ENCODE results near the gene RARA.

RARA gene

DNA sequence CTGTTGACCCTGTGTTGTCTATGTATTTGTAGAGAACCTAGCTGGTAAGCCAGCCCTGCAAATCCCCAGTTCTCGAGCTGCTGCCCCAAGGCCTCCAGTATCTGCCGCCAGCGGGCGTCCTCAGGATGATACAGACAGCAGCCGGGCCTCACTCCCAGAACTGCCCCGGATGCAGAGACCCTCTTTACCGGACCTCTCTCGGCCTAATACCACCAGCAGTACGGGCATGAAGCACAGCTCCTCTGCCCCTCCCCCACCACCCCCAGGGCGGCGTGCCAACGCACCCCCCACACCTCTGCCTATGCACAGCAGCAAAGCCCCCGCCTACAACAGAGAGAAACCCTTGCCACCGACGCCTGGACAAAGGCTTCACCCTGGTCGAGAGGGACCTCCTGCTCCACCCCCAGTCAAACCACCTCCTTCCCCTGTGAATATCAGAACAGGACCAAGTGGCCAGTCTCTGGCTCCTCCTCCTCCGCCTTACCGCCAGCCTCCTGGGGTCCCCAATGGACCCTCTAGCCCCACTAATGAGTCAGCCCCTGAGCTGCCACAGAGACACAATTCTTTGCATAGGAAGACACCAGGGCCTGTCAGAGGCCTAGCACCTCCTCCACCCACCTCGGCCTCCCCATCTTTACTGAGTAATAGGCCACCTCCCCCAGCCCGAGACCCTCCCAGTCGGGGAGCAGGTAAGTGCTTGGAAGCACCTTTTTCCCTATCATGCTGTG lies 44.4 kb upstream of the RARA start:
- Histone ChIP-seq H3K27ac (ENCODE audit: low read length) (no peak overlapping the region), H2AFZ (ENCODE audit: low read depth, low read length) (no peak overlapping the region), H3K9me3 (ENCODE audit: insufficient read depth, low read length, severe bottlenecking) (no peaks in the 10 kb centered on the region), H3K4me1 (ENCODE audit: insufficient read depth, low read length) (no peaks in the 10 kb centered on the region), H3K4me3 (ENCODE audit: low read depth in 1 of 2, low read length in 2 of 2) (no peak overlapping the region), H4K20me1 (ENCODE audit: insufficient read depth, low read length) (no peaks in the 10 kb centered on the region), H3K36me3 (ENCODE audit: insufficient read depth, low read length) (peaks cover 76% of the 10 kb centered on the region), H3K4me2 (ENCODE audit: insufficient read depth, low read length) (no peak overlapping the region), H3K79me2 (ENCODE audit: insufficient read depth, low read length) (no peaks in the 10 kb centered on the region), H3K9ac (ENCODE audit: low read depth, low read length) (no peak overlapping the region), H3K27me3 (ENCODE audit: insufficient read depth, low read length, poor library complexity) (no peaks in the 10 kb centered on the region)
- ATAC-seq (ENCODE audit: insufficient read depth, low read depth) (no peak), DNase-seq (no peak)
- TF ChIP-seq EZH2 (IDR thresholded peaks at IDR 0.05; ENCODE audit: borderline replicate concordance, low read depth, low read length, severe bottlenecking) = no peak
- TF ChIP-seq, protein P1, sequence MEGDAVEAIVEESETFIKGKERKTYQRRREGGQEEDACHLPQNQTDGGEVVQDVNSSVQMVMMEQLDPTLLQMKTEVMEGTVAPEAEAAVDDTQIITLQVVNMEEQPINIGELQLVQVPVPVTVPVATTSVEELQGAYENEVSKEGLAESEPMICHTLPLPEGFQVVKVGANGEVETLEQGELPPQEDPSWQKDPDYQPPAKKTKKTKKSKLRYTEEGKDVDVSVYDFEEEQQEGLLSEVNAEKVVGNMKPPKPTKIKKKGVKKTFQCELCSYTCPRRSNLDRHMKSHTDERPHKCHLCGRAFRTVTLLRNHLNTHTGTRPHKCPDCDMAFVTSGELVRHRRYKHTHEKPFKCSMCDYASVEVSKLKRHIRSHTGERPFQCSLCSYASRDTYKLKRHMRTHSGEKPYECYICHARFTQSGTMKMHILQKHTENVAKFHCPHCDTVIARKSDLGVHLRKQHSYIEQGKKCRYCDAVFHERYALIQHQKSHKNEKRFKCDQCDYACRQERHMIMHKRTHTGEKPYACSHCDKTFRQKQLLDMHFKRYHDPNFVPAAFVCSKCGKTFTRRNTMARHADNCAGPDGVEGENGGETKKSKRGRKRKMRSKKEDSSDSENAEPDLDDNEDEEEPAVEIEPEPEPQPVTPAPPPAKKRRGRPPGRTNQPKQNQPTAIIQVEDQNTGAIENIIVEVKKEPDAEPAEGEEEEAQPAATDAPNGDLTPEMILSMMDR (IDR thresholded peaks at IDR 0.05; ENCODE audit: borderline replicate concordance, extremely low read depth, low read length, poor library complexity, severe bottlenecking) = no peak

DNA sequence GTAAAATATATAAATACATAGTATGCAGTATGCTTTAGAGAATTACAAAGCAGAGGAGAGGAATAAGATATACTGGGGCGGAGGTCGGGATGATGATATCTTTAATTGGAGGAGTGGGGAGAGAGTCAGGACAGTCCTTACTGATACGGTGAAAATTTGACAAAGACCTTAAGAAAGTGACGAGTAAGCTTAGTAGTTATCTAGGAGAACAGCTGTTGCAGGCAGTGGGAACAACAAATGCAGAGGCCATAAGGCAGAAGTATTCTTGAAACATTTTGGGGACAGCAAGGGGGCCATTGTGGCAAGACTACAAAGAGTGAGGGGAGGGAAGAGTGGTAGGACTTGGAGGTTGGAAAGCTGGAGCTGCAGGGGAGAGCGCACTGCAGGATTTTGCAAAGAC lies 43.6 kb upstream of the RARA start:
- Histone ChIP-seq H4K20me1 (ENCODE audit: insufficient read depth, low read length) (no peaks in the 10 kb centered on the region), H3K79me2 (ENCODE audit: insufficient read depth, low read length) (no peaks in the 10 kb centered on the region), H3K9me3 (ENCODE audit: insufficient read depth, low read length, severe bottlenecking) (no peaks in the 10 kb centered on the region), H3K4me2 (ENCODE audit: insufficient read depth, low read length) (no peak overlapping the region), H3K27me3 (ENCODE audit: insufficient read depth, low read length, poor library complexity) (no peaks in the 10 kb centered on the region), H3K9ac (ENCODE audit: low read depth, low read length) (no peak overlapping the region), H3K4me1 (ENCODE audit: insufficient read depth, low read length) (no peaks in the 10 kb centered on the region), H2AFZ (ENCODE audit: low read depth, low read length) (no peak overlapping the region), H3K4me3 (ENCODE audit: low read depth in 1 of 2, low read length in 2 of 2) (no peak overlapping the region), H3K27ac (ENCODE audit: low read length) (no peak overlapping the region), H3K36me3 (ENCODE audit: insufficient read depth, low read length) (peaks cover 70% of the 10 kb centered on the region)
- no peak for TF ChIP-seq EZH2 (IDR thresholded peaks at IDR 0.05; ENCODE audit: borderline replicate concordance, low read depth, low read length, severe bottlenecking)
- TF ChIP-seq, protein P1 (IDR thresholded peaks at IDR 0.05; ENCODE audit: borderline replicate concordance, extremely low read depth, low read length, poor library complexity, severe bottlenecking) = no peak
- no peak for ATAC-seq (ENCODE audit: insufficient read depth, low read depth)
- no peak for DNase-seq

DNA sequence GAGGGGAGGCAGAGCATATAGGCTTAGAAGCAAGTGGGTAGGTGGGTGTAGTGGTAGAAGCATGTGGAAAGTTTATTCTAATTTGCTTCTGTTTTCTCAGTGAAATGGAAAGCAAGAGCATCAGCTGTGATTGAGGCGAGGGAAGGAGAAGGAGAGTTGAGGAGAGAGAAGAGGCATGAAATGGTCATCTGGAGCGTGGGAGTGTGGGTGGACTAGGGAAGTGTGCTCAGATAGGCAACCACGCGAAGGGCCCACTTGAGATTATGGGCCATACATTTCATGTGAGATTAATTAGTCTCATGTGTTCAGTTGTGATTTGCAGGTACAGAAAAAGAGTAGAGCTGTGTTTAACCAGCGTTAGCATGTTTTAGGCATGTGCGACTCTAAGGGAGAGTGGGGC lies 42.1 kb upstream of the RARA start:
- Histone ChIP-seq H3K9ac (ENCODE audit: low read depth, low read length) (no peak overlapping the region), H3K36me3 (ENCODE audit: insufficient read depth, low read length) (peaks cover 68% of the 10 kb centered on the region), H3K9me3 (ENCODE audit: insufficient read depth, low read length, severe bottlenecking) (no peaks in the 10 kb centered on the region), H3K4me1 (ENCODE audit: insufficient read depth, low read length) (no peaks in the 10 kb centered on the region), H3K27ac (ENCODE audit: low read length) (no peak overlapping the region), H3K27me3 (ENCODE audit: insufficient read depth, low read length, poor library complexity) (no peaks in the 10 kb centered on the region), H3K4me3 (ENCODE audit: low read depth in 1 of 2, low read length in 2 of 2) (no peak overlapping the region), H2AFZ (ENCODE audit: low read depth, low read length) (no peak overlapping the region), H3K79me2 (ENCODE audit: insufficient read depth, low read length) (no peaks in the 10 kb centered on the region), H3K4me2 (ENCODE audit: insufficient read depth, low read length) (no peak overlapping the region), H4K20me1 (ENCODE audit: insufficient read depth, low read length) (no peaks in the 10 kb centered on the region)
- DNase-seq (no peak), ATAC-seq (ENCODE audit: insufficient read depth, low read depth) (no peak)
- TF ChIP-seq, protein P1 (IDR thresholded peaks at IDR 0.05; ENCODE audit: borderline replicate concordance, extremely low read depth, low read length, poor library complexity, severe bottlenecking) = no peak
- no peak for TF ChIP-seq EZH2 (IDR thresholded peaks at IDR 0.05; ENCODE audit: borderline replicate concordance, low read depth, low read length, severe bottlenecking)
